HG03378 (cell line): ENCODE measurements around the gene RPS17.
A peak's percentile ranks its signal among the peaks of the same experiment; 100 is the strongest.
"Not testable (repeated sequence)": the region's sequence is repeated elsewhere in the genome, so short reads cannot be mapped to it uniquely, and the experiment has no call there.

Source experiments
- ATAC-seq: cut with Tn5 transposase; IDR thresholded peaks from one replicate; pipeline ENCODE4 v1.9.1; 2021; ENCODE audit warnings: mild to moderate bottlenecking, moderate library complexity; ENCODE audit not compliant: unreplicated experiment

RPS17 gene

DNA sequence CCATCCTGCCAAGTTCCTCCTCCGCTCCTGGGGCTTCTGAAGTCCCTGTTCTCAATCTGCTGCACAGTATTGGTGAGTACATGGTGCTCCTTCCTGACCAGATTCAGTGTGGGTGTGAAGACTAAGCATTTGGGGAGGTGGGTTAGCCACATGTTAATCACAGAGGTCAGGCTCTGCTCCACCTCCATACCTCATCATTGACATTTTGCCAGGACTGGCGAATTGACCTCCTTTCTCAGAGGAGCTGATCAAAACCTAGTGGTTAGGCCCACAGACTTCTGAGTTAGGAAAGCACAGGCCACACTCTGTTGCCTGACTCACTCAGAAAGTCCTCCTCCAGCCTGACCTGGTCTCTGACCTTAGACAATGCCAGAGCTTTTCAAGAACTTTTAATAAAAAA, 8.4 kb upstream of the RPS17 start:
- ATAC-seq, result no peak

DNA sequence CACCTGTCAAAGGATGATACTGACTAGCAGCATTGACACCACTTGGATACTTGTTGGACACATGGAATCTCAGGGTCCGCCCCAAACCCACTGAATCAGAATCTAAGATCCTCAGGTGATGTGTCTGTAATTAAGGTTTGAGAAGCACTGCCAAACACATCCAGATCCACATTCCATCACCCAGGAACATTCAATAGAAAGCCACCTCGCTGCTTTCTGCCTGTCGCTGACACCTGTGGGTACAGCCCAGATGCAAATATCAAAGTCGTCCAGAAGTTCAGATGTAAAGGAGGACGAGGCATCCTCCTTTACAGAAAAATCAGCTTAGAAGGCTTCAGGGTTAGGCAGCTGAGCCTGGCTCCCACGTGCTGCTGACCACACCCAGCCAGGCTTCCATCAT, 5.2 kb upstream of the RPS17 start:
- no peak for ATAC-seq

DNA sequence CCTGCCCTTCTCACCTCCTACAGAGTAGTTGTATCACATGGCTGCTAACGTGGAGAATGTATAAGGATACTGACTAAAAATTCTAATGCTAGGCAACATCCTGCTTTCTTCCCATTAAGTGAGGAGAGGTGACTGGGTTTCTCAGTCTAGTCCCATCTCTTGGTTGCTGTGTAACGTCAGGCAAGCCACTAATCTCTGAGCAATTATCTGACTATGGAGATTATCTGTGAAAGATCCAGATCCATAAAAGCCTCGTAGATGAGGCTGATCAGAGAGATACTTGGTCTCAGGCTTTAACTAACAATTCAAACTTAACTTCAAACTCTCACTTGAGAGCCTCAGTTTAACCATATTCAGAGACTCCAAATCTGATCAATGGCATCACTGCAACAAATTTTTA, 4.7 kb upstream of the RPS17 start:
- ATAC-seq, result no peak

DNA sequence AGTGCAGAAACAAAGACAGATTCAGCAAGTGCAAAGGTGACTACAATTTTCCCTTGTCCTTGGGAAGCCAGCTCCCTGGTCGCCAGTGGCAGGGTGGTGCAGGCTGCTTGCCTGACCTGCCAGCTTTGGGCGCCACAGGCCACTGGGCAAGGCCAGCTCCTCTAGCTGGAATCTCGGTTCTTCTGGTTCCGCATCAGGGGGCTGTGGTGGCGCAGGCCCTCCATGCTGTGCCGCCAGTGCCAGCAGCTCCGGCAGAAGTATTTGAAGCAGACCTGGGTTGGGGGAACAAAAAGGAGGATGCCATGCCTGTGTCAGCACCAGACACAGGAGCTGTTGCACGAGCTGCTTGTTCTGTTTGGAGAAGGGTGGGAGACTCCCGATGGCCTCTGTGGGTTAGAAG, 4.2 kb upstream of the RPS17 start:
- ATAC-seq, result no peak

DNA sequence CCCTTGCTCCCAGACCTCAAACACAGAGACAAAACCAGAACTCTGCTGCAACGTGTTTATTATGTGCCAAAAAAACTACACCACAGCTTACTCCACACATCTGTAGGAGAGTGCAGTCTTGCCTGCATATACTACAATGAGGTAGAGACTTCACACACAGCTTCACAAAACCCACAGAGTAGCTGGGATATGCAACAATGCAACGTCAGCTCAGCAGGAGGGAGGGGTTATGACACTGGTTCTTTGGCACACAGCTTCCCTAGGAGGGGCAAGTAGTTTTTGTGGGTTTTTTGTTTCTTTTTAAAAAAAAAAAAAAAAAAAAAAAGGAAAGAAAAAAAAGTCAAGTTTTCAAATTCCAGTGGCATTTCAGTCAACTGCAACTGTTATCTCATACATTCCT, 2.9 kb upstream of the RPS17 start:
- ATAC-seq, result no peak

DNA sequence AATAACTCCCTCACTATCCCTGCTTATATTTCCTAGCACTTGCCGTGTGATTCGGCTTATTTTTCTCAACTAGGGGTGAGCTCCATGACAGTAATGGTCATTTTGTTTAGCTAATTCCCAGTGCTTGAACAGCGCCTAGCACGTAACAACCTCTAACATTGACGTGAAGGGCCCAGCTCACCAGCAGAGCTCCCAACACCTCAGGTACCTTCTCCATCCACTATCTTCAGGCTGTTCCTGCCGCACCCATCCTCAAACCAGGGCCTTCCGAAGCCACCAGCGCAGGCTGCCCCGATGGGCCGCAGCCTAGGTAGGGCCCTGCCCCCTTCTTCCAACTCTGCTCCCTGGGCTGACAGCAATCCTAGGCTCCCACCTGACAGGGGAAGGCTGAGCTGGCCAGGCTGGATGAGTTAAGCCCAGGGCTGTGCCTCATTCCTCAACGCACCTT, 751 bp upstream of the RPS17 start:
- no peak for ATAC-seq

DNA sequence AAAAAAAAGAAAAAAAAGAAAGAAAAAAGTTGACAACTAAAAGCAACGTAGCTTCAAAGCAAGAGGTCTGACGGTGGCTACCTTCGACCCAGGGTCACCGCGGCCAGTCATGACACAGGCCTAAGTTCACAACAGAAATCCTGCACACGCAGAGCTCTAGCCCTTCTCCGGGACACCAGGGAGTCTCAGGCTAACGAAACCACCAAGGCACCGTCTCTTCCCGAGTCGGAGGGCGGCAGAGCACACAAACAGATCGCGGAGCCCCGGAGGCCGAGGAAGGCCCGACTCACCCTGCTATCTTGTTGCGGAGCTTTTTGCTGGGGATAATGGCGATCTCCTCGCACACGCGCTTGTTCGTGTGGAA, 584 bp downstream of the RPS17 start:
- ATAC-seq, result no peak

DNA sequence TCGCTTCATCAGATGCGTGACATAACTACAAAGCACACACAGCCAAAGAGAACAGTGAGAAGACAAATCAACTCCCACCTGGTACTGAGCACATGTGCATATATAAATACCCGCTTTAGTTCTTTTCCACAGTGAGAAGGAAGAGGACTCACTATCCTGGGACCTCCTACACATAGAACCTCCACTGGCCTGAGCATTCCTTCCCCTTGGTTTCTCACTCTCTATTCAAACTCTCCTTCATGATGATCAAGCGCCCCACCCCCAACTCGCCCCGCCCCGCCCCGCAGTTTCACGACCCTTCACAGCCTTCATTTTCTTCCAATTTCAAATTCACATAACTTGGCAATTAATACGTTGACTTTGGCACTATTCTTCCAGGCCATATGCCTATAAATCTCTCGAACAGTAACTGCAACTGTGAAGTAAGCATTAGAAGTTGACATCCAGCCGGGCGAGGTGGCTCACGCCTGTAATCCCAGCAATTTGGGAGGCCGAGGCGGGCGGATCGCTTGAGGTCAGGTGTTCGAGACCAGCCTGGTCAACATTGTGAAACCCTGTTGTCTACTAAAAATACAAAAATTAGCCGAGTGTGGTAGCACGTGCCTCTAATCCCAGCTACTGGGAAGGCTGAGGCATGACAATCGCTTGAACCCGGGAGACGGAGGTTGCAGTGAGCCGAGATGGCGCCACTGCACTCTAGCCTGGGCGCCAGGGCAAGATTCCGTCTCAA, 1.1 kb downstream of the RPS17 start:
- no peak for ATAC-seq

DNA sequence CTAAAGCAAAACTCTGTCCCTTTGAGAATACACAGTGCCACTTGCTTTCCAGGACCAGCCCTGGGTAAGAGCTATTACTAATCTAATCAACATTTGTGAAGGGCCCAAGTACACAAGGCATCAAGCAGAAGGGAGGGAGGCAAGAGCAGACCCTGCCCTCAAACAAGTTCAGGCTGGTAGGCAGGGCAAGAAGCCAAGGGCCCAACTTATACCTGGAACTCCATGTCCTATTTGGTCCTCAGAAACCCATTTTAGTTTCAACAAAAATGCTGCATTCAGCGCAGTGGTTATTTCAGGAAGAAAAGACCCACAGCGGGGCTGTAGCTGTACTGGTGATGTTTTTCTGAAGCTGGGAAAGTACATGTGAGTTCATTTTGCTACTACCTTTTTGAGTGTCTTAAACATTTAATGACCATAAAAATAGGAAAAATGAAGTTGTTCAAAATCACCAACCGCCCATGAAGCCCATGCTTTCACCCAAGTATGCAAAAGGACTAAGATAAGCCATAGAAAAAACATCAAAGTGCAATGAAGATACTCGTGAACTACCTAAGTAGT, 2.8 kb downstream of the RPS17 start:
- no peak for ATAC-seq

DNA sequence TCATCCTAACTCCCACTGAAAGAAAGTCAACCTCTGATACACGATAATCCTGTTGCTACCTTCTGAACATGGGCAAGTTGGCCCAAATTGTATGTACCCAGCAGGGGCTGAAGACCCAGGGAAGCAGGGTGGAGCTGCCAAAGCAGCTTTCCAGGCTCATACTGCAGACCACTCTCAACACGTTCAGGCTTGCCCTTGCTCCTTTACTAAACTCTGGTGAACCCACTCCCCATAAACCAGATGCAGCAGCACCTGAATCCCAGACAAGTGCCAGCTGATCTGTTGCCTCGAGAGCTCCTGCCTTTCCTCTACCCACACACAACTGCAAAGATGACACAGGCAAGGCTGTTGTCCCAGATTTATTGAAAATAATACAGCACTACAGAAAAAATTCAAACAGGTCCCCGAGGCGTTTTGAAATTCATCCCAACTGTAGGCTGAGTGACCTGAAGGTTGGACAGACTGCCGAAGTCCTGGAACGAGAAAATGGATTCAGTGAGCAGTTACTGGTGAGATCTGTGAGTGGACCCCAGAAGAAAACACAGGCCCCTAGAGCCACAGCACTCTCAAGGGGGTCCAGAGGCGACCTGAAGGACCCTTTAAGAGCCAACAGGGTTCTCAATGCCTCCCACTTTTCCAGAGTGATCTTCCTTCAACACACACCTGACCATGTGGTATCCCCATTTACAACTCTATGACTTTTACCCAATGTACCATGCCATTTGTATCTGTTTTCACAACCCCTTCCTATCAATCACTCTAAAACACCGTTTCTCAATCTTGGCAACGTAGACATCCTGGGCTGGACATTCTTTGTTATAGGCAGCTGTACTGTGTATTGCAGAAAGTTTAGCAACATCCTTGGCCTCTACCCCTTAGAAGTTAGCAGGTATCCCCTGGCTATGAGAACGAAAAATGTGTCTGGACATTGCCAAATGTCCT, 3.6 kb downstream of the RPS17 start:
- no peak for ATAC-seq

DNA sequence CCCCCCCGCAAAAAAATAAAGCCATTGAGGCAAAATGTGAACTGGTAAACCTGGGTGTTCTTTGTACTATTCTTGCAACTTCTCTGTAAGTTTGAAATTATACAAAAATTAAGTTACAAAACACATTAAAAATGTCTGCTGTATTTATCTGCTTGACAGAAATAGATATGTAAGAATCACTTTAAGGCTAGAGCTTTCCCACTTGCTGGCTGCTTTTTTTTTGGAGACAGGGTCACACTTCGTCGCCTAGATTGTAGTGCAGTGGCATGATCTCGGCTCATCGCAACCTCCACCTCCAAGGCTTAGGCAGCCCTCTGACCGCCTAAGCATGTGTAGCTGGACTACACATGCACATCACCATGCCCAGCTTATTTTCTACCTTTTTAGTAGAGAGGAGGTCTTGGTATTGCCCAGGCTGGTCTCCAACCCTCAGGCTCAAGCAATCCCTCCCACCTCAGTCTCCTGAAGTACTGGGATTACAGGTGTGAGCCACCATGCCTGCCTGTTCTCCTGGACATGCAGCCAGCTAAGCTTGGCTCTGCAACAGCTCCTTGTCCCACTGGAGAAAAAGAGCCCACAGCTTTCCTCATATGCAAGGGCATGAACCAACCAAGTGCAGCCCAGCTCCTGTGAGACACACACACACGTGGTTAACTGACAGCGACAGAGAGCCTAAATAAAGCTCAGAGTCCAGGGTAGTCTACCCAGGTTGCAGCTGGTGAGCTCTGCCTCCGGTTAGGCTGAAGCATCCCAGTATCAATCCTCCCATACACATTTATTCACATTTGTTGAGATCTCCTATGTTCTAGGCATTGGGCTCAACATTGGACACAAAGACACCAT, 4.5 kb downstream of the RPS17 start:
- no peak for ATAC-seq

DNA sequence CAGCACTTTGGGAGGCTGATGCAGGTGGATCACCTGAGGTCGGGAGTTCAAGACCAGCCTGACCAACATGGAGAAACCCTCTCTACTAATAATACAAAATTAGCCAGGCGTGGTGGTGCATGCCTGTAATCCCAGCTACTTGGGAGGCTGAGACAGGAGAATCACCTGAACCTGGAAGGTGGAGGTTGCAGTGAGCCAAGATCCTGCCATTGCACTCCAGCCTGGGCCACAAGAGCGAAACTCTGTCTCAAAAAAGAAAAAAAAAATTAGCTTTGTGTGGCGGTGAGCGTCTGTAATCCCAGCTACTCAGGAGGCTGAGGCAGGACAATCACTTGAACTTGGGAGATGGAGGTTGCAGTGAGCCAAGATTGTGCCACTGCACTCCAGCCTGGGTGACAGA, 5.1 kb downstream of the RPS17 start:
- ATAC-seq, result not testable (repeated sequence)

DNA sequence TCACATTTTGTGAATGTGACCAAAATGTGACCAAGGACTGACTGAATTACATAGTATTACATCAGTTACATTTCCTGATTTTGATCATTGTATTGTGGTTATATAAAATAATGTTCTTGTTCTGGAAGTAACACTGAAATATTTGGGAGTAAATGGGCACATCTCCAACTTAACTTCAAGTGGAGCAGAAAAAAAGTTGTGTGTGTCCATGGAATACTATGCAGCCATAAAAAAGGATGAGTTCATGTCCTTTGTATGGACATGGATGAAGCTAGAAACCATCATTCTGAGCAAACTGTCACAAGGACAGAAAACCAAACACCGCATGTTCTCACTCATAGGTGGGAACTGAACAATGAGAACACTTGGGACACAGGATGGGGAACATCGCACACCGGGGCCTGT, 5.8 kb downstream of the RPS17 start:
- ATAC-seq, result not testable (repeated sequence)

DNA sequence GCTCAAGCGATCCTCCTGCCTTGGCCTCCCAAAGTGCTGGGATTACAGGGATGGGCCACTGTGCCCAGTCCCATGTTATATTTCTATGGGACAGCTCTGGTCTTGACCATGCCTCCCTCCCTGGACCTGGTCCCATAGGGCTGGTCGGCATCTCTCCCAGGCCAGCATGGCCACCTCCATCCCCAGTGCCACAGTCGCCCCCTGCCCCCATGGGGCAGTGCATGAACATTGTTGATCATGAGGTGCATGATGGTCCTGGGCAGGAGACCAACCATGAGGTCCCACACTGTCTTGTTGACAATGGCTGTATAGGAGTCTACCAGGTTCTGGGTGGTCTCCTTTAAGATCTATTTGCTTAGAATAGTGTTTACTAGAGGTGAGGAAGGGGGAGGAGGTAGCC, 6.5 kb downstream of the RPS17 start:
- no peak for ATAC-seq

DNA sequence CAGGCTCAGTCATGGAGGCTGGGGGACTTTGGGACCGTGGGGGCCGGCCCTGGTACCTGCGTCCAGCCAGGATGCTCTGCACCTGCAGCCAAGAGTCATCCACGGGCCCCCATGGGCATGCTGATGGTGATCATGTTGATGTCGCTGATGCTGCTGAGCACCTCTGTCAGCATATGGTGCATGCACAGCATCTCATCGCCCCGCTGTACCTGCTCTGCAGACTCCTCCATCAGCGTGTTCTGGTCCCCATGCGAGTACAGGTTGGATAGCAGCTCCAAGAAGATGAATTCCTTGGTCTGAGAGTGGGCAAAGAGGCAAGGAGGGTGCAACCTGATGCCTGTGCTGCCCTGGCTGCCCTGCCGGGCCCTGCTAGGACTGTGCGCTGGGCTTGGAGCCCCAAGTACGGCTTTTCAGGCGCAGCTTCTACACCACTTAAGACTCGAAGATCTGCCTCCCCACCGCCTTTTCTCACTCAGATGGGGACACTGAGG, 7.2 kb downstream of the RPS17 start:
- no peak for ATAC-seq

DNA sequence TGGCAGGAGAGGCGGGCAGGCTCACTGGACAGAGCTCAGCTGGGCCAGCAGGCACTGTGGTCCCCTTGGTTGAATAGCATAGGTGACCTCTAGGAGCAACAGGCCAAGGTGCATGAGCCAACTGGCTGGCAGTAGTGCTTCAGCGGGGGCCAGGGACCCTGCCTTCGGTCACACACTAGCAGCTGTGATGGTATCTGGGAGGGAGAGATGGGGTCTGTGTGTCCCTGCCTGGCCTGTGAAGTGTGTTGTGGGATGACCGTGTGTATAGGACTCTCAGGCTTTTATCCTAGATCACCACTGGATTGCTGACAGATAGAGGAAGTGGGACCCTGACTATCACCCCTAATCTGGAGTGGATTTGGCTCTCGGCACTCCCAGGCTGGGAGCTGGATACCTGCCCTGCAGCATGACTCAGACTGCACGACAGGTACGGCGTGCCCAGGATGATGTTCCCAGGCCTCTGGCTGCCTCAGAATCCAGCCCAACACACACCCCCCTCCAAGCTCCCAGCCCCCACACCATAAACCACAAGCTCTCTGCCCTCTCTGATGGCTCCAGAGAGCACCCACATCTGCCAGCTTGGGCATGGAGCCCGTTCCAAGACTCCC, 7.8 kb downstream of the RPS17 start:
- no peak for ATAC-seq

DNA sequence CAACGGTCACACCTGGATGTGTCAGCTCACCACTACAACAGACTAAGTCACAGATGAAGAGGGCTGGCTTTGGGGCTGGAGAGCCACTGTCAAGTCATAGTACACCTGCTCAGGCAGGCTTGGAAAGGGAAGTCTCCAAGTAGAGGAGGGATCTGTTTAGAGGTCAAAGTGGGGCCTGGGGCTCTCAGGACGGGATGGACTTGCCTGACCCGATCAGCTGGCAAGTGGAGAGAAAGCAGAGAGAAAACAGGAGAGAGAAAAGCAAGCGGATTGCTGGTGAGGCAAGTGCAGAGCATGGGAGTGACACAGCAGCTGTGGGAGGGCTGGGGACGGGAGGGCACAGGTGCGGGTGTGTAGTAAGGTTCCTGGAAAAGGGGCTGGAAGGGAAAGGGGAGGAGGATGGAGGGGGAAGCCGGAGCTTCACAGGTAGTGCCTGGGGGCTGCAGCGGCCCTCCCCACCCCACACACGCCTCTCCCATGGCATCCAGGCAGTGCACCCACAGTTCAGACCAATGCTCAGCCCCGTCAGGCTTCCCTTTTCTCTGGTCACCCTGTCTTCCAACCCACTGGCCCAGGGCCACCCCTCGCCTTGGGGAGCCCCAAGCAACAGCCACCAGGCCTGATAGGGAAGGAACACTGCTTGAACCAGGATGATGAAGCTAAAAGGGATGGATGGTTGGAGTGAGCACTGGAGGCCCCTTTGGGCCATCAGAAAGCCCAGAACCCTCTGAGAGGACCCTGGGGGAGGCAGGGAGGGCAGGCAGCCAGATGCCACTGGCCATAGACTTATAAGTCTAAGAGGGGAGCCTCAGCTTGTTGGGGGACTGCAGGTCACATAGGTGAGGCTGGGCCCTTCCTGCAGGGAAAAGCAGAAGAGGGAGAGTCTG, 8.5 kb downstream of the RPS17 start:
- ATAC-seq, result no peak

DNA sequence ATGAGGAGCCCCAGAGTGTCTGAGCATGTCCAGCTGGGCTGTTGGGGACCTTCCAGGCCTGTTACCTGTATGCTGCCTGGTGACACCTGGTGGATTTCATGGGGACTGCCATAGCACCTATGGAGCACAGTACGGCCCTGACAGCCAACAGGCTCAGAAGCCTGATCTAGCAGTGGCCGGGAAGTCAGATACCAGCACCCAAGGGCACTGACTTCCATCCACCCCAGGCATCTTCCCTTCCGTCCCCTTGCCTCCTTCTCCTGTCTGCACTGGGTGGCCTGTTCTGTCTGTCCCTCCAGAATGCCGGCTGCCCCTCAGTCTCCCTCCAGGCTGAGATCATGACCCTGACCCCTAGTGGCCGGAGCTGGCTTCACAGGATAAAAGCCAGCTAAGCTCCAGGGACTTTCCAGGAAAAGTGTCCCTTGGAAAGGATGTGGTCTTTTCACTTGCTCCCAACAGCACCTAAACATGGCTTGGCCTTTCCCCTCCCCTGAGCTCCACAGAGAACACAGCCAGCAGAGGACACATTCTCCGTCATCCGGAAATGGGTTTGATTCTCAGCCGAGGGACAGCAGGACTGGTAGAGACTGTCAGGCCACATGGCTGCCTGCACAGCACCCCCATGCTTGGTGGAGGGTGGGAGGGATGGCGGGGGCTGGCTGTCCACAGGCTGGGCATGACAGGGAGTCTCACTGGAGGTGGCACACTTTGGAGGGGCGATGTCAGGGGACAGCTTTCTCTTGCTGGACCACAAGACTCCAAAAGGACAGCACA, 9.5 kb downstream of the RPS17 start:
- ATAC-seq, result peak; percentile 68

DNA sequence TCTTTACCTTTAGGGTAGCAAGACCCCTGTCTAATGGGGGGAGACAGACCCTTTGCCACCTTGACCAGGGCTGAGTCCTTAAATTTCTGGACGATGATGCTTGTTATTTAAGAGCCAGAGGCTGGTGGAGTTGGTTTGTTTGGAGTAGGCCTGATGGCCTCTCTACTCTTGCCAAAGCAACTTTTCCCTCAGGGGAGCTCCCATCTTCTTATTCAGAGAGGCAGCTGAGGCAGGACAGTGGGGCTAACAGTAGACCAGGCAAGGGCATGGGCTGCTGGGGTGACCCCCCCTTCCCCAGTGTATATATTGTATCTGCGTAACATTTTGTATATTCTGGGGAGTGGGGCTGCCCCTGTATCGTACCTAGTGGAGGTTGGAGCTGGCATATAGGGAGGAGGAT, 10.3 kb downstream of the RPS17 start:
- no peak for ATAC-seq
